B cell (primary cell): ENCODE data around the gene ACSBG1. TPM values are rescaled to one million over a fixed set of nuclear protein-coding genes. Genes with fewer than 3 reads are reported as not detected.

Experiments used
- ATAC-seq: fragments of 200-7000 bp; cut with Tn5 transposase; one replicate; pipeline ENCODE4 v1.10.0; 2021; ENCODE audit warnings: low read depth, mild to moderate bottlenecking, moderate number of reproducible peaks, moderate library complexity
- CTCF ChIA-PET: fragments of 350-600 bp; sonication (Branson Sonifier 250); formaldehyde crosslinking; loops from one replicate; lab custom pipeline; 2021; ENCODE audit warnings: antibody characterized with exemption, inconsistent platforms; lab: Charles Lee
- POLR2A ChIA-PET: fragments of 350-600 bp; sonication (Branson Sonifier 250); formaldehyde crosslinking; loops from one replicate; lab custom pipeline; 2021; ENCODE audit warnings: antibody characterized with exemption; lab: Charles Lee
- DNase-seq: peaks from one replicate; pipeline ENCODE4 v3.0.0; 2013
- H2AFZ ChIP-seq: 2 replicates; pipeline ENCODE4 v1.6.1; 2012; ENCODE audit warnings: mild to moderate bottlenecking, low read depth, low read length; ENCODE audit not compliant: insufficient read depth, poor library complexity, severe bottlenecking
- H3K27ac ChIP-seq, 2 donors: 1 replicate in 1 of 2; 2 replicates in 1 of 2; pipeline ENCODE4 v1.5.1; 2012 to 2013; ENCODE audit warnings: low read length in 2 of 2, mild to moderate bottlenecking in 2 of 2, moderate library complexity in 1 of 2
- H3K27me3 ChIP-seq, 4 experiments: fragments of 200-600 bp in 1 of 4; sonication (generic) in 1 of 4; replicated peaks in 1 of 4; 1 replicate in 2 of 4; 2 replicates in 2 of 4; pipeline versions ENCODE4 v1.6.1 to v1.7.0; 2013 to 2016; ENCODE audit warnings: low read length in 3 of 4, mild to moderate bottlenecking in 2 of 4, mixed read lengths in 1 of 4, moderate library complexity in 1 of 4; ENCODE audit not compliant: insufficient read depth in 4 of 4, control insufficient read depth in 3 of 4; ENCODE audit errors: control extremely low read depth in 1 of 4
- H3K36me3 ChIP-seq, 2 experiments: replicated peaks in 1 of 2; 1 replicate in 1 of 2; 2 replicates in 1 of 2; pipeline versions ENCODE4 v1.6.1 to v1.7.1; 2013; ENCODE audit warnings: low read length in 1 of 2; ENCODE audit not compliant: insufficient read depth in 2 of 2, control insufficient read depth in 1 of 2; ENCODE audit errors: control extremely low read depth in 1 of 2, extremely low read depth in 1 of 2
- H3K4me1 ChIP-seq, 2 donors: fragments of 200-600 bp in 1 of 2; sonication (generic) in 1 of 2; 1 replicate in 1 of 2; 2 replicates in 1 of 2; pipeline versions ENCODE4 v1.5.1 to v1.6.1; 2013 to 2017; ENCODE audit warnings: low read length in 2 of 2; ENCODE audit not compliant: control insufficient read depth in 2 of 2, insufficient read depth in 2 of 2
- H3K4me2 ChIP-seq: replicated peaks from 2 replicates; pipeline ENCODE3; 2012; ENCODE audit warnings: mild to moderate bottlenecking, low read depth, low read length; ENCODE audit not compliant: poor library complexity, severe bottlenecking
- H3K4me3 ChIP-seq, 5 experiments: fragments of 200-600 bp in 1 of 5; sonication (generic) in 1 of 5; 1 replicate in 3 of 5; 2 replicates in 2 of 5; pipeline versions ENCODE4 v1.5.1 to v1.7.0; 2011 to 2016; ENCODE audit warnings: low read length in 4 of 5, mild to moderate bottlenecking in 4 of 5, low read depth in 2 of 5, control low read depth in 1 of 5, moderate library complexity in 1 of 5; ENCODE audit not compliant: insufficient read depth in 1 of 5; ENCODE audit errors: control extremely low read depth in 1 of 5, extremely low read depth in 1 of 5
- H3K79me2 ChIP-seq: fragments of 200-600 bp; sonication (generic); one replicate; pipeline ENCODE4 v1.6.0; 2016; ENCODE audit warnings: low read length; ENCODE audit not compliant: control insufficient read depth, insufficient read depth
- H3K9ac ChIP-seq: fragments of 200-600 bp; sonication (generic); 2 replicates; pipeline ENCODE4 v1.6.1; 2017; ENCODE audit warnings: mild to moderate bottlenecking, low read length, moderate library complexity
- H3K9me3 ChIP-seq, 3 donors: one replicate each; pipeline versions ENCODE4 v1.6.1 to v1.7.1; 2013; ENCODE audit warnings: low read length in 2 of 3; ENCODE audit not compliant: control insufficient read depth in 2 of 3, insufficient read depth in 1 of 3; ENCODE audit errors: control extremely low read depth in 1 of 3
- H4K20me1 ChIP-seq: 2 replicates; pipeline ENCODE4 v1.6.0; 2012; ENCODE audit warnings: mild to moderate bottlenecking, low read length; ENCODE audit not compliant: insufficient read depth, control insufficient read depth, poor library complexity, severe bottlenecking
- H3K27ac Mint-ChIP-seq: one replicate; pipeline ENCODE4 v1.8.0; 2021; ENCODE audit warnings: mixed read lengths
- H3K27me3 Mint-ChIP-seq: one replicate; pipeline ENCODE4 v1.8.0; 2021; ENCODE audit warnings: mixed read lengths
- H3K4me1 Mint-ChIP-seq: one replicate; pipeline ENCODE4 v1.8.0; 2021; ENCODE audit warnings: mixed read lengths
- H3K4me3 Mint-ChIP-seq: one replicate; pipeline ENCODE4 v1.8.0; 2021; ENCODE audit warnings: mixed read lengths
- H3K9me3 Mint-ChIP-seq: one replicate; pipeline ENCODE4 v1.8.0; 2022; ENCODE audit warnings: mixed read lengths; ENCODE audit not compliant: insufficient read depth
- CTCF ChIP-seq: fragments of 200-600 bp; IDR thresholded peaks from one replicate; pipeline ENCODE4 v1.8.0; 2022; ENCODE audit warnings: antibody characterized with exemption, mild to moderate bottlenecking
- EZH2 ChIP-seq: IDR thresholded peaks from 2 replicates; pipeline ENCODE4 v1.6.1; 2012; ENCODE audit warnings: borderline replicate concordance, low read depth, mild to moderate bottlenecking, moderate library complexity, low read length; ENCODE audit not compliant: insufficient read depth, poor library complexity, severe bottlenecking
- WGBS: methylation state at CpG from one replicate; pipeline ENCODE4 v1.1.5; 2013; ENCODE audit warnings: missing lambda C conversion rate; ENCODE audit not compliant: insufficient coverage; 5-methylcytosine and 5-hydroxymethylcytosine counted together
- intact Hi-C: fragments of 100-400 bp; cut with micrococcal nuclease; formaldehyde crosslinking; loops from one replicate; pipeline ENCODE4 v1.10.0; 2022
- polyA plus RNA-seq: library from polyadenylated mRNA; depleted of rRNA; stranded (reverse); fragments of >200 nt; gene quantifications from 2 replicates; pipeline ENCODE4 v1.2.3, GENCODE V29; 2012
- total RNA-seq, 2 donors: library from RNA; stranded (reverse); fragments of 120-200 nt in 1 of 2; gene quantifications; 1 replicate in 1 of 2; 2 replicates in 1 of 2; pipeline versions ENCODE4 v1.2.3 to v1.2.4, GENCODE V29; 2013 to 2022

Gene ACSBG1
- total and polyA plus RNA-seq, 2 donors (not counting 1 experiment from before 2014, with no cell fraction given), result 0.03 to 0.07 TPM

DNA sequence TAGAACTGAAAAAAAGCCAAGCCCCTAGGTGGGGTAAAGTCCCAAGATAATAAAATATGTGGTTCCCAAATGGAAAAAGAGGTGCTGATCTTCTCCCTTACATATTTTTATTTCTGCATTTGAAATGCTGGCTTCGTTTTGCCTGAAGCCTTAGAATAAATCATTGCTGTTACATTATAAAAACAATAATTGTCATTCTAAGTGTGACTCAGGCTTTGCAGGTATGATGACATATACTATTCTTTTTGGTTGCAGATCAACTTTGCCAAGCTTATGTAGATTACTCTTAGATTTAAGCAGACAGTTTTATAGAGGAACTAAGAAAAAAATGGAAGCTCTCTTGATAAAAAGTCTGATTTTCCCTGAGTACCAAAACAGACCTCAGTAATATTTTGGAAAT, 77.7 kb downstream of the ACSBG1 start:
- Mint-ChIP-seq H3K4me1 (peaks cover 13% of the 10 kb centered on the region), H3K27ac (no peak overlapping the region), H3K4me3 (no peak overlapping the region), H3K9me3 (no peaks in the 10 kb centered on the region), H3K27me3 (no peaks in the 10 kb centered on the region)
- H3K27me3 ChIP-seq, result no peaks in the 10 kb centered on the region
- TF ChIP-seq EZH2 (no peak), CTCF (no peak)
- no peaks in the 10 kb centered on the region for H3K9me3 ChIP-seq
- ChIA-PET CTCF (interaction anchor here (2.2 to 4.0 kb wide), 2 partner anchors 38 to 44 kb away, joined by 7 to 17 read pairs; no protein-coding TSS in a partner anchor), POLR2A (no interaction called here)
- H3K27ac ChIP-seq, result peak overlapping the region in 1 of 2 donors; percentile 6
- H4K20me1 ChIP-seq, result no peaks in the 10 kb centered on the region
- H3K4me2 ChIP-seq, result no peak overlapping the region
- no CpG with 5 or more reads among the region's 1 CpG for WGBS
- H3K36me3 ChIP-seq, result peaks cover 7 to 40% of the 10 kb centered on the region in 2 experiments
- H3K4me3 ChIP-seq, result no peak overlapping the region
- H3K79me2 ChIP-seq, result peaks cover 45% of the 10 kb centered on the region
- ATAC-seq (no peak), DNase-seq (no peak)
- H3K9ac ChIP-seq, result no peak overlapping the region
- H2AFZ ChIP-seq, result no peak overlapping the region
- intact Hi-C loops, result loop anchor here (10.0 kb wide), 1 partner anchor 732 kb away; the partner anchor contains the start of genes HMG20A and PEAK1
- no peaks in the 10 kb centered on the region for H3K4me1 ChIP-seq

- H3K36me3 ChIP-seq, result peaks cover 2 to 31% of the 10 kb centered on the region in 2 experiments
- no peak overlapping the region for H2AFZ ChIP-seq
- no peak overlapping the region for H3K4me2 ChIP-seq
- no peak overlapping the region for H3K4me3 ChIP-seq
- H3K27me3 Mint-ChIP-seq, result no peaks in the 10 kb centered on the region
- H3K9me3 ChIP-seq, result no peaks in the 10 kb centered on the region
- H3K27ac ChIP-seq, result no peak overlapping the region
- ATAC-seq, result no peak
- H3K27me3 ChIP-seq, result no peaks in the 10 kb centered on the region
- no peaks in the 10 kb centered on the region for H3K9me3 Mint-ChIP-seq
- H3K79me2 ChIP-seq, result peaks cover 57% of the 10 kb centered on the region
- H3K9ac ChIP-seq, result no peak overlapping the region
- DNase-seq, result no peak
- CTCF ChIA-PET, result interaction anchor here (0.5 to 4.0 kb wide), 4 partner anchors 9 to 43 kb away, joined by 6 to 17 read pairs (median 7); no protein-coding TSS in a partner anchor
- no CpG with 5 or more reads among the region's 4 CpGs for WGBS
- POLR2A ChIA-PET, result interaction anchor here (0.5 to 1.0 kb wide), 2 partner anchors 38 to 94 kb away, joined by 3 to 4 read pairs; no protein-coding TSS in a partner anchor
- H3K4me1 Mint-ChIP-seq, result peaks cover 20% of the 10 kb centered on the region
- no peaks in the 10 kb centered on the region for H4K20me1 ChIP-seq
- H3K27ac Mint-ChIP-seq, result peak overlapping the region; percentile 28
- intact Hi-C loops, result loop anchor here (10.0 kb wide), 1 partner anchor 731 kb away; the partner anchor contains the start of genes HMG20A and PEAK1
- no peak overlapping the region for H3K4me3 Mint-ChIP-seq
- peaks cover 6 to 7% of the 10 kb centered on the region in 2 donors for H3K4me1 ChIP-seq
- TF ChIP-seq CTCF (no peak), EZH2 (no peak)
Observed at GRCh38 chr15:78155355-78155939, 78.9 kb downstream of the ACSBG1 start.
